ENCODE results near the gene WFS1.

- TF ChIP-seq EZH2phosphoT487 (conservative IDR thresholded peaks at IDR 0.05; ENCODE audit: low read length) (no peak), CTCF (IDR thresholded peaks at IDR 0.05; ENCODE audit: insufficient read depth, low read length, poor library complexity, severe bottlenecking) (no peak)
Observed at GRCh38 chr4:6290769-6291547, 21.3 kb downstream of the WFS1 start.
